Caki2 (cell line): ENCODE data around the gene PRIMPOL. TPM values are rescaled to one million over a fixed set of nuclear protein-coding genes. Genes with fewer than 3 reads are reported as not detected.
A peak's percentile ranks its signal among the peaks of the same experiment; 100 is the strongest.
"Not testable (repeated sequence)": the region's sequence is repeated elsewhere in the genome, so short reads cannot be mapped to it uniquely, and the experiment has no call there.

Source experiments
- DNase-seq: peaks from one replicate; pipeline ENCODE4 v3.0.0-alpha.2; 2015; ENCODE audit warnings: low read depth
- in situ Hi-C: cut with HindIII; loops from 2 replicates; pipeline ENCODE4 v1.10.0; 2016; ENCODE audit warnings: low sequenced_read_pairs, low pct_unique_long_range_greater_than_20kb, mixed read lengths
- total RNA-seq: library from RNA; depleted of rRNA; stranded (reverse); fragments of >200 nt; shearing (Covaris generic); gene quantifications from 2 replicates; pipeline ENCODE4 v1.2.3, GENCODE V29; 2014; ENCODE audit warnings: low replicate concordance

Gene PRIMPOL
- total RNA-seq, 1 experiment from 2014 or later, result 30.4 TPM

DNA sequence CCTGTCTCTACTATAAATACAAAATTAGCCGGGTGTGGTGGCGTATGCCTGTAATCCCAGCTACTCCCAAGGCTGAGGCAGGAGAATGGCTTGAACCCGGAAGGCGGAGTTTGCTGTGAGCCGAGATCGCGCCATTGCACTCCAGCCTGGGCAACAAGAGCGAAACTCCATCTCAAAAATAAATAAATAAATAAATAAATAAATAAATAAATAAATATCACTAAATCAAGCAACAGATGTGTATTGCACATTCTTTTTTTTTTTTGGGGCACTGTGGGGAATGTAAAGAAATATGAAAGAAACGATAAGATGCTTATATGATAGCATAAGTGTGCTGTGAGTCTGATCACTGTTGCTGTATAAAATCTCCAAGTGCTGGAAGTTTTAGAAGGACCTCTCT is 8.3 kb downstream of the PRIMPOL start:
- DNase-seq, result not testable (repeated sequence)

DNA sequence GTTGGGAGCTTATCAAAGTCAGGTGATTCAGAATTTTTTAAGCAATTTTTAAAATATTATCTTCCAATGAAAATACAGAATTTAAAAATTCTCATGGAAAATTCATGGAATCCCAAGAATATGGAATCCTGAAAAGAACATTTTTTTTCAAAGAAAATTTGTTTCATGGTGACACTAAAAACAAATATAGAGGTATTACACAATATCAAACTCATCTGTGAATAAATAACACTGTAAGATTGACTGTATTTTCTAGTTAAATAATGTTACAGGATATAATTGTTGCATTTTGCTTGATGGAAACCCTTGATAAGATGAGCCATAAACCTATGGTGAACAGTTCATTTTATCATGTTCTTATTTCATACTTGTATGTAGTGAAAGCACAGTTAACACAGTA is 11.4 kb downstream of the PRIMPOL start:
- in situ Hi-C loops, result no loop called here
- DNase-seq, result no peak

More for the DNA sequence above, 8.3 kb downstream of the PRIMPOL start:
- in situ Hi-C loops, result not testable (repeated sequence)

DNA sequence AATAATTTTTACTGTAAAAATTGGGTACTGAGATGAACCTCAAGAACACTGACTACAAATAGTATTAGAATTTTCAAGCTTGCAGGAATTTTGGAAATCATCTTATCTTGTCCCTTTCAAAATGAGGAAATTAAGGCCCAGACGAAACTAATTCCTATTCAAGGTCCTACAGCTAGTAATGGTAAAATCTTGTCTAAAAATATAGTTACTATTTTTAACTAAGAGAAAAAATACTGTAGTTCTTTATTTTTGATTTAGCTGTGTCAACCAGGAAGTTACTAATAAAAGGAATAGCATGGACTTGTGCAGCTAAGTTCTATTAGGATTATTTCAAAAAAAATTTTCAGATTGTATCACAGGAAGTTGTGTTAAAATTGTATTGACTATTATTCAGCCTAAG is 12.7 kb downstream of the PRIMPOL start:
- DNase-seq, result no peak
- in situ Hi-C loops, result no loop called here

DNA sequence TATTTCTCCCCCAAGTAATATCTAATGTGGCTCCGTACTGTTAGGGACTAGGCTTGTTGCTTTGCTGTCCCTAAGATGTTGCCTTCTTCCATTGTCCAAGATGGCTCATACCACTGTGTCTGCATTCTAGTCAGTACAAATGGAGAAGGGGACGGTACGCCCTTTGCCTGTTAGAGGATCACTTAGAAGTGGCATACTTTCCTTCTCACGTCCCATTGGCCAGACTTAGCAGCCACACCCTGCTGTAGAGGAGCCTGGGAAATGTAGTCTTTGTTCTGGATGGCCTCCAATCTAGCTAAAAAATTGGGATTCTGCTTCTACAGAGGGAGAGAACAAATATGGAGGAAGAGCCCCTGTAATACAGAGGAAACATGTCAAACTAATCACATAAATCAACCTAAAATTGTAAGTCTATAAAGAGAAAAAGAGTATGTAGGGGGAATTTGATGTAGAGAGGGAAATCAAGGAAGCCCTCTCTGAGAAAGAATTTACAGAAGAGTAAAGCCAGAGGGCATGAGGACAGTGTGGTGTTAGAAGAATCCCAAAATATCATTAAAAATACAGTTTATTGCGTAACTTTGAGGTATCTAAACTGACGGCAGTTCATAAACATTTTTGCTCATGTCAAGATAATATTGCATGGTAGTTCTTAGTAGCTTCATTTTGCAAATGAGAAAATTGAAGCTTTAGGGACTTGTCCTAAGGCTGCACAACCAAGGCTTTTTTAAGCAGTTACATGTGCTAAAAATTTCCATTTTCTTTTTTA is 15.1 kb downstream of the PRIMPOL start:
- DNase-seq, result no peak
- in situ Hi-C loops, result no loop called here

DNA sequence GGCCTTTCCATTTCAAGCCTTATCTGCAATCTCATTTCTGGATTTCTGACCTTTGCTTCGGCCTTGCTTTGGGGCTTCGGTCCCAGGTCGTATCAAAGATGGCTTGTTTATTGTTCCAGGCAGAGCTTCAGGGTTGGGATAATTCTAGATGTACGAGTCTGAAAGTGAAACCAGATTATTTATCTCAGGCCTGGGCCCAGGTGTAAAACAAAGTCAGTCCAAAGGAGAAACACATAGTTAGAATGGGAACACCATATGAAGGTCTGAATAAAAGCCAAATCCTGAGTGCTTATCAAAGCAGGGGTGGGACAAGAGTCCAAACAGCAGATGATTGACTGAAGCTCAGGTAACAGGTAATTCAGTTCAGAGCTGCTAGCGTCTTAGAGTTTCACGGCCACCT is 17.1 kb downstream of the PRIMPOL start:
- no peak for DNase-seq
- in situ Hi-C loops, result no loop called here

DNA sequence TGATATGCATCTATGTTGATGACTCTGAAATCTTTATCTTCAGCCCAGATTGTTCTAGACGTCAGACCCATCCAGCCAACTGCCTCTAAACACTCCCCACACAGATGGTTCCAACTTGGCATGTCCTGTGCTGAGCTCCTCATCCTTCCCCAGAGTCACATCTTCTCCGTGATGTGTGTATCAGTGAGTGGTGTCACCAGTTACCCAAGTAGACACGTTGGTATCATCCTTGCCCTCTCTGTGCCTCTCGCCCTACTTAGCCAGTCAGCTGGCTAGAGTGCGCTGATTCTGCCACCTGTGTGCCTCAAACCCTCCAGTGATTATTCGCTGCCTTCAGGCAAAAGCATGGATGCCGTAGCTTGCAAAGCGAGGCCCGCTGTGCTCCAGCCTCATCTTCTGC is 18.6 kb downstream of the PRIMPOL start:
- in situ Hi-C loops, result no loop called here

DNA sequence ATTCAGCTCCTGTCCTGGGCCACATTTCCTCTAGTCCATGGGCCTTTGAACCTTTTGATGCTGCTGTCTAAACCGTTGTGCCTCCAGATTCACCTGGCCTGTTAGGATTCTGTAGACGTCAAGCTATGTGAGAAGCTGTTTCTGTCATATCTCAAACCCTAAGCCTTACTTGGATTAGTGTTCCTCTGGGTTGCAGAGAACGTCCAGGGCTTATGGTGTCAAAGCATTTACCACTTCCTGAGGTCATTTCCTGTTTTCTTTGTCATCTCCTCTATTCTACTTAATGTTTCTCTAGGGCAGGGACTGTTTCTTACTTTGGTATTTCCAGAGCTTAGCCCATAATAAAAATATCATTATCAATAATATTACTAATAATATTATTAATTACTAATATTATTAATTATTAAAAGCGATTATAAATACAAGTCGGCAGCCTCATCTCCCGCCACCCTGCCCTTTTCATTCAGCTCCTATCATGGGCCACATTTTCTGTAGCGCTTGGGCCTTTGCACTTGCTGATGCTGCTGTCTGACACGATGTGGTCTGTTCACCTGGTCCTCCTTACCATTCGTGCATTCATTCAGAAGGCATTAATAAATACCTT is 19.1 kb downstream of the PRIMPOL start:
- in situ Hi-C loops, result no loop called here
- no peak for DNase-seq

More for the DNA sequence above, 18.6 kb downstream of the PRIMPOL start:
- no peak for DNase-seq

DNA sequence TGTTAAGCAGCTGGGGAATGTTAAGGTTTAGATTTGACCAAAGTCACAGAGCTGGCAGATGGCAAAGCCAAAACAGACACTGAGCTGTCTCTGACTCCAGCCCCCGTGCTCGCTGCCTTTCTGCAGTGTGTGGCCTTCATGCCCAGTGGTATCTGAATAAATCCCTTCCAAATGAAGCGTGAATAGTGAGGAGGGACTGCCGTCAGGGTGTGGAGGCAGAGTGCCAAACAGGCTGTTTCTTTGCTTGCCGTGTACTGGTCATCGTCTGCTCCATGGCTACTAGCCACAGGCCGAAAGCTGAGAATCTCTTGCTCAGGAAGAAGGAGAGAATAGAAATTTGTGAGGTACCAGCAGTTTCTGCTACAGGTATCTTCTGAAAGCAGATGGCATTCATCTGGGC is 19.7 kb downstream of the PRIMPOL start:
- in situ Hi-C loops, result no loop called here
- no peak for DNase-seq

DNA sequence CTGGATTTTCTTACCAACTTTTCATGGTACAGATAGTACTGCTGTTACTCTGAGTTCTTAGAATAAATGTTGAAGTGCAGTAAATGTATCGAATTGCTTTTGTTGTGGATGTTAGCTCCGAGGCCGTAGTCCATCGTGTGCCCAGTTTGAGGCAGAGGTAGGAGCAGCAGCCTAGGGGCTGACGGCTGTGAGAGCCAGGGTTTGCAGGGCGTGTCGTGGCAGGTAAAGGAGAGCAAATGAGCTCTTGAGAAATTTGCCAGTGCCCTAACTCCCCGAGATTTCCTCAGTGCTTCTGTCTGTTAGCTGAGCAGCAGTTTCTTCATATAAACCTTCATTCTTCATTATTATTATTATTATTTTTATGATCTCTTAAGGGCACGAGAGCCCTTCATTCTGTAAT is 21.6 kb downstream of the PRIMPOL start:
- DNase-seq, result no peak
- in situ Hi-C loops, result no loop called here

DNA sequence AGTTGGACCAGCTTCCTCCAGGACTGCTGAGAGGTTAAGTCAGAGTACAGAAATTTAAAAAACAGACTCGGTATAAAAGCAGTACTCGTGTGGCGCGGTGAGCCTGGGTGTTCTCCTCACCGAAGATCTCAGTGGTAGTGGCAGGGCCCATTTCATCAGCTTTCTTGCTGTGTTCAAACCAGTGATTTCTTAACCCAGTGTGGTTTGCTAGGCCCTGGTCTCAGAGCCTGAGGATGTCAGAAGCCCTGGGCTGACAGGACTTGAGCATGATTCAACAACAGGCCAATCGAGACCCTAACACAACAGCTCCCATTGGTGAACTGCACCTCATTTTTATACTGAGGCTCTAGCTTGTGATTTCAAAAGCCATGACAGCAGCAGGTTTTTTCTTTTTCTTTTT is 23.2 kb downstream of the PRIMPOL start:
- DNase-seq, result no peak
- in situ Hi-C loops, result no loop called here

DNA sequence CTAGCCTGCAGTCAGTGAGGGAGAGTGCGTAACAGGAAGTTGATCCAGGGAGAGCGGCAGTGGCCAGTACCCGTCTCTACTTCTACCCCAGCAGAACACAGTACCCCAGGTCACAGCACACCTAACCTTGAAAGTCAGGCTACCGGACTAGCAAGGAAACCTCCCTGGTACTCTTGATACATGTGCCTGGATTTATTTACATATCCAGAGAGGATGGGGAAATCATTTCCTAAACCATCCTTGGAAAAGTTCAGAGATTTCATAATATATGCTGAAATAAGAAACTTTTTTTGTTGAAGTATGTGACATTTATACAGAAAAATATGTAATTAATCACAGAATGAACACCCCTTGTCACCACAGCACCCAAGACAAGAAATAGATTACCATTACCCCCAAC is 24.5 kb downstream of the PRIMPOL start:
- in situ Hi-C loops, result no loop called here
- DNase-seq, result no peak

DNA sequence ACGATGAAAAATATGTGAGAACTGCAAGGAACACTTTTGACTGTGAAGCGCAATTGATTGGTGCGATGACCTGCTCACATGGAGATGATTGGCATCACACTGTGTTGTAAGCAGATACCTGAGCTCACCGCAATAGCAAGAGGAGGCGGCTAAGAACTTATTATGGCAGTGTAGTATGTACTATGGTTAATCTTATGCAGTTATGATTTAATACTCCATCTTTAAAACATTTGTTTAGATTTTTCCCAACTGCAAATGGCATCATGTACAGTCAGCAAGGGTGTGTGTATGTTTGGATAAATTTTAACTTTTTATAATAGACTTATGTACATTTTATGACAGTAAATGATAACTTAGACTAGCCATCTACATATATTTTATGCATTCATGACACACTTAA is 25.5 kb downstream of the PRIMPOL start:
- in situ Hi-C loops, result no loop called here
- no peak for DNase-seq

DNA sequence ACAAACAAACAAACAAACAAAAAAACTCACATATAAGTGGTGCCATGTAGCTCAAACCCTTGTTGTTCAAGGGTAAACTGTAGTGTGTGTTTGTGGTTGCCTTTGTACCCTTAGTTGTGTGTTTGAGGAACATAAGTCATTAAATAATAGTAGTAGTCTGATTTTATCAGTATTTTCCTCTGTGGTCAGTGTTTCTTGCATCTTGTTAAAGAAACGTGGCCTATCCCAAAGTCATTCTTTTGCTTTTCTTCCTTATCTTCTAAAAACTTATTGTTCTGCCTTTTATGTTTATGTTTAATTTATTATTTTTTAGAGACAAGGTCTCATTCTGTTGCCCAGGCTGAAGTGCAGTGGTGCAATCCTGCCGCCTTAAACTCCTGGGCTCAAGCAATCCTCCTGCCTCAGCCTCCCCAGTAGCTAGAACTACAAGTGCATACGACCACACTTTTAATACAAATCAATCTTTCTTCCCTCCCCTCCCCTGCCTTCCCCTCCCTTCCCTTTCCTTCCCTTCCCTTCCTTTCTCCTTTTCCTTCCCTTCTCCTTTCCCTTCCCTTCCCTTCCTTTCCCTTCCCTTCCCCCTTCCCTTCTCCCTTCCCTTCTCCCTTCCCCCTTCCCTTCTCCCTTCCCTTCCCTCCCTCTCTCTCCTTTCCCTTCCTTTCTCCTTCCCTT is 26.4 kb downstream of the PRIMPOL start:
- in situ Hi-C loops, result no loop called here

DNA sequence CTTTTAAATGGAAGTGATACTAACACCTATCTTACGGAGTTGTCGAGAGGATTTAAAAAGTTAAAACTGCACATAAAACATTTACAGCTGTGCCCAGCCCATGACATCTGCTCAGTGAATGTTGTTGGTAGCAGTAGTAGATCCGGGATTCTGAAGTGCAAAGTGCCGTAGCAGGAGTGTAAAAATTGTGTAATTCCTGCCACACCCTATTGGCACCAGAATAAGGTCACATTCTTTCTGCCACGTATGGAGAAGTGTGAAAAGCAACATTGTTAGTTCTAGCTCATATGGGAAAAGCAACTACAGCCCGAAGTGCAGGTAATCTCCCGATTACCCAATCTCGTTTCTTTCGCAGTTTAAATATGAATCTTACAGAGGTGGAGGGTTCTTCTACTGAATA is 31.2 kb downstream of the PRIMPOL start:
- in situ Hi-C loops, result no loop called here
- DNase-seq, result no peak

More for the DNA sequence above, 26.4 kb downstream of the PRIMPOL start:
- DNase-seq, result no peak

DNA sequence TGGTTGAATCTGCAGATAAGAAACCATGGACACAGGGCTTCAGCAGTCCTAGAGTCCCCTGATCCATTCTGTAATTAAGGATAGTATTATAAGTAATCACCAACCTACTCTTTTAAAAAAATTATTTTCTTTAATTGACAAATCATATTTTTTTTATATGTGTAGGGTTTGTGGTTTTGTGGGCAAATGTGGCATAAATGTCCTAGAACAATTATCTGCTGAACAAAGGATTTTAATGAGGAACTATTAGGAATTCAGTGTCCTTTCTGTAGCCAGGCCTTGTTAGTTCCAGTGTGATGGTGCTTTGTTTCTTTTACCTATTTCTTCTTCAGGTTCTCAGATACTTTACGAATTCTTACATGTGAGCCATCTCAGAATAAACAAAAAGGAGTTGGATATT is 32.4 kb downstream of the PRIMPOL start:
- in situ Hi-C loops, result no loop called here
- no peak for DNase-seq

DNA sequence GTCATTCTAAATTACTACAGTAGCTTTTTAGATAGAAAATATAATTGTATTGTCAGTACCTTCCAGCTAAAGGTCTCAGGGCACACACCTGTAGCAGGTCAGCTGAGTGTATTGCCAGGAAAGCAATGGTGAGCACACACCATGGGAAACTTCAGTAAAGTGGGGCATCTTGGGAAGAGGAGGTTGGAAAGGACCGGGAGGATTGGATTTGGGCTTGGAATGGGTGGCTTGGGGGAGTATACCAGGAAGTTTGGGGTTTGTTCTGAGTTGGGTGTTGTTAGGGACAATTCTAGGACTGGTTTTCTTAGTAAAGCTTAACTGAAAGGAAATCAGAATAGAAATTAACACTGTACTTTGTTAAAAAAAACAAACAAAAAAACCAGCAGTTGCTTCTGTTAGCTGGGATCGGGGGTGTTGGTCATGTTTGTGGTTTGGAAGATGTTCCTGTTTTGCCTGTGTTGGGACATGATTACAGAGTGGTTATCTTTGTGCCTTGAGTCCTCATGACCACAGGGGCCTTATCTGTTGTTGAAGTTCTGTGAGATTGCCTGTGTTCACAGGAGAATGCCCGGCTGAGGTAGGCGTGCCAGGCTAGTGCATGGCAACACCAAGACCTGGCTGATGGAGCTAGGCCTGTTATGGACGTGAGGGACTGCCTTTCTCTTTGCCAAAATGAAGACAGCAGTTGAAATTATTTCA is 35.1 kb downstream of the PRIMPOL start:
- DNase-seq, result no peak
- in situ Hi-C loops, result no loop called here

DNA sequence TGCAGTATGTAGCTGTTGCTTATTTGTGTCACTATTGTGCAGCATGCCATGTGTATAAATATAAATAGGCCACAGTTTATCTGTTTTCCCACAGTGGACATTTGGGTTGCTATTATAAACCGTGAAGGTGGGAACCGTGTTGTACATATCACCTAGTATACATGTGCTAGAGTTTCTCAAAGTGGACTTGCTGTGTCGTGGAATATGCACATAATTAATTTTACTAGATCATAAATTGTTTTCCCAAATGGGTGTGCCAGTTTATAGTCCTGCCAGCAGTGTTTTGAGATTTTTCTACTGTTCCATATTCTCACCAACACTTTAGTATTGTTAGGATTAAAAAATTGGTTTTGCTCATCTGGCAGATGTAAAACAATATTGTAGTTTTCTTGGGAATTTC is 38.5 kb downstream of the PRIMPOL start:
- in situ Hi-C loops, result no loop called here
- no peak for DNase-seq

DNA sequence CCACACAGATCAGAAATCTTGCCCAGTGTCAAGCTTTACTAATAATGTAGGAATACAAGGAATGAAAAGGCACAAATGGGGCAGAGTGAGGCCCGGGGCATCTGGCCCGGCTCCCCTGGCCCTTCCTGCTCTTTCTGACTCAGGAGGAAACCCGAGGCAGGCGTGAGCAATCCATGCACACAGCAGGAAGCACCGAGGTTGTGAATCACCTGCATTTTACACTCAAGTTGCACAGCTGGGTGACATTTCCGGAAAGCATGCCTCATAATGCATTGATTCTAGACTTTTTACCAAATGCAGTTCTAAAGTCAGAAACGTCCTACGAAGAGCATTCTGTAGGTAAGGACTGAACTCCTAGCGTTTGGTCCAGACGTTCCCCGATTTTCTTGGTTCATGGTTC is 38.9 kb downstream of the PRIMPOL start:
- in situ Hi-C loops, result no loop called here
- DNase-seq, result peak; percentile 55

DNA sequence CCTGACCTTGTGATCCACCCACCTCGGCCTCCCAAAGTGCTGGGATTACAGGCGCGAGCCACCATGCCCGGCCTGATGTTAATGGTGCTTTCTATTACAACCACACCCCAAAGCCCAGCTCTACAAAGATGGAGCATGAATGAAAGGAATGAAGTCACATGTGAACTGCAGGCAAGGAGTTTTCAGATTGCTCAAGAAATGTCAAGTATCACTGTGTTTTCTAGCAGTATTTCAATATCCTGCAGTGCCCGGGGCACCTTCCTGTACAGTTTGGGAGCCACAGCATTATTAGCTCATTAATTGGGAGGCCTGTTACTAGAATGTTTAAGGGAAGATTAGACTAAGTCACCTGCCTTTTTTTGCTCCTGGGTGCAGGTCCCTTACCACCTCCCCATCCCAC is 40.1 kb downstream of the PRIMPOL start:
- in situ Hi-C loops, result no loop called here
- no peak for DNase-seq
